ENCODE data around the gene SDK1.
A peak's percentile ranks its signal among the peaks of the same experiment; 100 is the strongest.

The SDK1 gene

GRCh38 chr7:3254718-3255117 lies 46.3 kb upstream of the SDK1 start:
- H3K27ac ChIP-seq (ENCODE audit: extremely low read depth, low read depth, low read length) = no peak overlapping the region
- CTCF ChIA-PET = no interaction called here
- no peaks in the 10 kb centered on the region for H3K36me3 ChIP-seq (ENCODE audit: control insufficient read depth in 2 of 2, insufficient read depth in 1 of 2, low read length in 2 of 2)
- TF ChIP-seq, protein P1, sequence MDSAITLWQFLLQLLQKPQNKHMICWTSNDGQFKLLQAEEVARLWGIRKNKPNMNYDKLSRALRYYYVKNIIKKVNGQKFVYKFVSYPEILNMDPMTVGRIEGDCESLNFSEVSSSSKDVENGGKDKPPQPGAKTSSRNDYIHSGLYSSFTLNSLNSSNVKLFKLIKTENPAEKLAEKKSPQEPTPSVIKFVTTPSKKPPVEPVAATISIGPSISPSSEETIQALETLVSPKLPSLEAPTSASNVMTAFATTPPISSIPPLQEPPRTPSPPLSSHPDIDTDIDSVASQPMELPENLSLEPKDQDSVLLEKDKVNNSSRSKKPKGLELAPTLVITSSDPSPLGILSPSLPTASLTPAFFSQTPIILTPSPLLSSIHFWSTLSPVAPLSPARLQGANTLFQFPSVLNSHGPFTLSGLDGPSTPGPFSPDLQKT (IDR thresholded peaks at IDR 0.05; ENCODE audit: borderline replicate concordance, low read depth, low read length) = no peak
- no peak for TF ChIP-seq AEBP2 (tag by site-specific recombination; IDR thresholded peaks at IDR 0.05; ENCODE audit: borderline replicate concordance)
- no peaks in the 10 kb centered on the region for H3K4me1 ChIP-seq (ENCODE audit: control insufficient read depth, insufficient read depth, low read length)
- H3K4me3 ChIP-seq (ENCODE audit: low read depth, low read length) = no peak overlapping the region
- H3K9me3 ChIP-seq (ENCODE audit: control insufficient read depth, insufficient read depth, low read depth, low read length) = no peaks in the 10 kb centered on the region
- POLR2A ChIA-PET = no interaction called here

DNA sequence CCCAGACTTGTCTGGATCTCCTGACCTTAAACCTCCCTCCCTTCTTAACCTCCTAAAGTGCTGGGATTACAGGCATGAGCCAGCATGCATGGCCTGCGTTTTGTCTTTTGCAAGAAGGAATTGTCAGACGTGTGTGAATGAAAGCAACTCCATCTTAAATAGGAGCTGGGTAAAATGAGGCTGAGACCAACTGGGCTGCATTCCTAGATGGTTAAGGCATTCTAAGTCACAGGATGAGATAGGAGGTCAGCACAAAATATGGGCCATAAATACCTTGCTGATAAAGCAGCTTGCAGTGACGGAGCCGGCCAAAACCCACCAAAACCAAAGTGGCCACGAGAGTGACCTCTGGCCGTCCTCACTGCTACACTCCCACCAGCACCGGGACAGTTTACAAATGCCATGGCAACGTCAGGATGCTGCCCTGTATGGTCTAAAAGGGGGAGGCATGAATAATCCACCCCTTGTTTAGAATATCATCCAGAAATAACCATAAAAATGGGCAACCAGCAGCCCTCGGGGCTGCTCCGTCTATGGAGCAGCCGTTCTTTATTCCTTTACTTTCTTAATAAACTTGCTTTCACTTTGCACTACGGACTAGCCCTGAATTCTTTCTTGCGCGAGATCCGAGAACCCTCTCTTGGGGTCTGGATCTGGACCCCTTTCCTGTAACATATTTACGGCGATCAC lies 41.2 kb upstream of the SDK1 start:
- H3K36me3 ChIP-seq (ENCODE audit: control insufficient read depth in 2 of 2, insufficient read depth in 1 of 2, low read length in 2 of 2) = no peaks in the 10 kb centered on the region
- no peak overlapping the region for H3K4me3 ChIP-seq (ENCODE audit: low read depth, low read length)
- H3K4me1 ChIP-seq (ENCODE audit: control insufficient read depth, insufficient read depth, low read length) = peaks cover 3% of the 10 kb centered on the region; the same call in 1 of the 2 replicates
- no peak for TF ChIP-seq ZNF704 (tag by site-specific recombination; IDR thresholded peaks at IDR 0.05)
- TF ChIP-seq ZNF585B (tag by site-specific recombination; IDR thresholded peaks at IDR 0.05) = no peak
- no peak for TF ChIP-seq ZNF629 (tag by site-specific recombination; IDR thresholded peaks at IDR 0.05)
- TF ChIP-seq ZNF701 (tag by site-specific recombination; IDR thresholded peaks at IDR 0.05) = no peak
- no peak for TF ChIP-seq EGR2 (tag by site-specific recombination; IDR thresholded peaks at IDR 0.05; ENCODE audit: low read depth)
- no peak for TF ChIP-seq ZNF114 (tag by site-specific recombination; IDR thresholded peaks at IDR 0.05)
- no peak for TF ChIP-seq ZFHX2 (tag by site-specific recombination; conservative IDR thresholded peaks at IDR 0.05)
- no peak for TF ChIP-seq BCL11A (tag by site-specific recombination; IDR thresholded peaks at IDR 0.05; ENCODE audit: low read depth)
- TF ChIP-seq ZFP3 (tag by site-specific recombination; IDR thresholded peaks at IDR 0.05; ENCODE audit: low read depth) = no peak
- TF ChIP-seq ZNF169 (tag by site-specific recombination; IDR thresholded peaks at IDR 0.05) = no peak
- POLR2A ChIA-PET = no interaction called here
- no peak overlapping the region for H3K27ac ChIP-seq (ENCODE audit: extremely low read depth, low read depth, low read length)
- CTCF ChIA-PET = interaction anchor here (0.6 kb wide), 1 partner anchor 194 kb away, joined by 4 read pairs; no protein-coding TSS in a partner anchor
- H3K9me3 ChIP-seq (ENCODE audit: control insufficient read depth, insufficient read depth, low read depth, low read length) = no peaks in the 10 kb centered on the region

- CTCF ChIA-PET = no interaction called here
- Histone ChIP-seq H3K36me3 (ENCODE audit: control insufficient read depth in 2 of 2, insufficient read depth in 1 of 2, low read length in 2 of 2) (no peaks in the 10 kb centered on the region), H3K4me1 (ENCODE audit: control insufficient read depth, insufficient read depth, low read length) (peaks cover 8% of the 10 kb centered on the region), H3K27ac (ENCODE audit: extremely low read depth, low read depth, low read length) (no peak overlapping the region), H3K4me3 (ENCODE audit: low read depth, low read length) (no peak overlapping the region), H3K9me3 (ENCODE audit: control insufficient read depth, insufficient read depth, low read depth, low read length) (no peaks in the 10 kb centered on the region)
- TF ChIP-seq ZBTB17 (tag by site-specific recombination; IDR thresholded peaks at IDR 0.05) (peak; percentile 78), ZNF19 (tag by site-specific recombination; IDR thresholded peaks at IDR 0.05; ENCODE audit: low read depth) (no peak)
- POLR2A ChIA-PET = no interaction called here
Measured at GRCh38 chr7:3260401-3260715, 40.7 kb upstream of the SDK1 start.

DNA sequence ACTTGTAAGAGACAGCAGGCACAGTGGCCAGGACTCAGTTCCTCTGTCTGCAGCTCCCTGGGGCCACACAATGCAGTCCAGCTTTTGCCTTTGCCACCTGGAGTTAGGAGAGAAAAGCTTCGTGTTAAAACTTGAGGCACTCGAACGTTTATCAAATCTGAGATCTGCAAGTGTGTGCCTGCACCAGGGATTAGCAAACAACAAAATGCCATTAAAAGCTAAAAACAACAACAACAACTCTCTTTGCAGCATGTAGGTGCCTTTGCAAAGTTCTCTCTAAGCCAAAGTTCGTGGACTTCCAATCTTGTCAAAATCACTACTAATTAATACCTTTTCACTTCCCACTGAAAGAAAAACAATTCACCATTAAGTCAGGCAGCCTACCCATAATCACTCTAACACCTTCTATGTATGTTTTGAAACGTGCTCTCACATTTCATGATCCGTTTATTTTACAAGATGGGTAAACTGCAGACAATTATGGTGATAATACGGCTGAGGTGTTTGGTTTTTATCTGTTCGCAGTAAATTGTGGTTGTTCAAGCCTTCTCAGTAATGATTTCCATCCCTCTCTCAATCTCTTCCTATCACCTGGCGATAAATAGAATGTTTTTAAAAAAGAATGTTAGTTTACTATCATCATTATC lies 36.2 kb upstream of the SDK1 start:
- no peak overlapping the region for H3K27ac ChIP-seq (ENCODE audit: extremely low read depth, low read depth, low read length)
- H3K4me3 ChIP-seq (ENCODE audit: low read depth, low read length) = no peak overlapping the region
- POLR2A ChIA-PET = no interaction called here
- CTCF ChIA-PET = no interaction called here
- H3K9me3 ChIP-seq (ENCODE audit: control insufficient read depth, insufficient read depth, low read depth, low read length) = no peaks in the 10 kb centered on the region
- H3K4me1 ChIP-seq (ENCODE audit: control insufficient read depth, insufficient read depth, low read length) = peaks cover 13% of the 10 kb centered on the region
- no peaks in the 10 kb centered on the region for H3K36me3 ChIP-seq (ENCODE audit: control insufficient read depth in 2 of 2, insufficient read depth in 1 of 2, low read length in 2 of 2)
- no peak for TF ChIP-seq ZSCAN5A (tag by site-specific recombination; IDR thresholded peaks at IDR 0.05)
- TF ChIP-seq ZEB2 (tag by site-specific recombination; IDR thresholded peaks at IDR 0.05) = 0 out of 2 replicates have a peak, but pooled peaks have one; percentile 17
- peak; percentile 28; the same call in 1 of the 2 replicates for TF ChIP-seq FEZF1 (tag by site-specific recombination; IDR thresholded peaks at IDR 0.05)
- TF ChIP-seq ZNF626 (tag by site-specific recombination; IDR thresholded peaks at IDR 0.05) = 0 out of 2 replicates have a peak, but pooled peaks have one; percentile 9
- TF ChIP-seq ZFP3 (tag by site-specific recombination; IDR thresholded peaks at IDR 0.05; ENCODE audit: low read depth) = no peak
- peak; percentile 76; the same call in 1 of the 2 replicates for TF ChIP-seq ZSCAN16 (tag by site-specific recombination; IDR thresholded peaks at IDR 0.05)
- TF ChIP-seq OSR2 (tag by site-specific recombination; IDR thresholded peaks at IDR 0.05) = peak; percentile 68; the same call in 1 of the 2 replicates
- TF ChIP-seq SP7 (tag by site-specific recombination; IDR thresholded peaks at IDR 0.05) = peak; percentile 55
- TF ChIP-seq ZXDB (tag by site-specific recombination; IDR thresholded peaks at IDR 0.05) = 0 out of 2 replicates have a peak, but pooled peaks have one; percentile 20
- TF ChIP-seq GLIS2 (tag by site-specific recombination; IDR thresholded peaks at IDR 0.05) = no peak

Data from HEK293 (cell line).